ENCODE results near the gene LHFPL6. TPM values are rescaled to one million over a fixed set of nuclear protein-coding genes. Genes with fewer than 3 reads are reported as not detected.

The LHFPL6 gene
- total RNA-seq, 3 donors from 2014 or later (not counting 1 experiment from before 2014, with no cell fraction given): not detected

GRCh38 chr13:39306639-39307589 lies 296.1 kb downstream of the LHFPL6 start:
- intact Hi-C loops (cut with micrococcal nuclease): no loop called here

DNA sequence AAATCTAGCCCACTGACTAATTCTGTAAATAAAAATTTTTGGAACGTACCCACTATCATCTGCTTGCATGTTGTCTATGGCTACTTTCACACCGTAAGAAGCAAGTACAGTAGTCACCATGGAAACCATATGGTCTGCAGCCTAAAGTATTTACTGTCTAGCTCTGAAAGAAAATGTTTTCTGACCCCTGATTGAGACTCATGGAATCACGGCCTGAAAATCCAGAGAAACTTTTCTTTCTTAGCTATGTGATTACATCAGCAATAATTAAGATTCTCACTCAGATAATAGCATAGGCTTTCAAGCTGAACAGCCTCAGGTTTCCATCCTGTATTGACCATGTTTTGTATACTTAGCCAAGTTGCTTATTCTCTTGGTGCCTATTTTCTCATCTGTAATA lies 300.2 kb downstream of the LHFPL6 start:
- no peak for DNase-seq
- Histone ChIP-seq H3K27me3 (ENCODE audit: control insufficient read depth, insufficient read depth, low read length) (no peaks in the 10 kb centered on the region), H3K4me1 (ENCODE audit: control insufficient read depth, insufficient read depth, low read length) (no peaks in the 10 kb centered on the region), H3K27ac (ENCODE audit: low read length) (no peak overlapping the region), H3K36me3 (ENCODE audit: control insufficient read depth, insufficient read depth, low read length) (no peaks in the 10 kb centered on the region), H3K9me3 (ENCODE audit: control insufficient read depth, insufficient read depth, low read length) (no peaks in the 10 kb centered on the region), H3K4me3 (ENCODE audit: low read length) (no peak overlapping the region)
- intact Hi-C loops (cut with micrococcal nuclease): no loop called here
- Mint-ChIP-seq H3K36me3 (no peaks in the 10 kb centered on the region), H3K4me3 (no peak overlapping the region), H3K4me1 (no peaks in the 10 kb centered on the region), H3K9me3 (peaks cover 3% of the 10 kb centered on the region in 2 donors), H3K27me3 (ENCODE audit: low read depth in 2 of 2) (no peaks in the 10 kb centered on the region), H3K27ac (no peak overlapping the region)
- 94% methylated on average over 3 of the region's 3 CpGs for WGBS (ENCODE audit: insufficient coverage)
- no peak for TF ChIP-seq CTCF (IDR thresholded peaks at IDR 0.05)
- ATAC-seq: no peak

More at GRCh38 chr13:39306639-39307589, 296.1 kb downstream of the LHFPL6 start:
- ATAC-seq (no peak), DNase-seq (no peak)
- WGBS (ENCODE audit: insufficient coverage): 68% methylated on average over 15 of the region's 16 CpGs
- no peaks in the 10 kb centered on the region for H3K9me3 ChIP-seq (ENCODE audit: control insufficient read depth, insufficient read depth, low read length)
- Mint-ChIP-seq H3K4me3 (no peak overlapping the region), H3K27ac (no peak overlapping the region), H3K9me3 (peaks cover 0 to 3% of the 10 kb centered on the region in 2 donors), H3K27me3 (ENCODE audit: low read depth in 2 of 2) (no peaks in the 10 kb centered on the region), H3K4me1 (no peaks in the 10 kb centered on the region), H3K36me3 (no peaks in the 10 kb centered on the region)
- H3K36me3 ChIP-seq (ENCODE audit: control insufficient read depth, insufficient read depth, low read length): no peaks in the 10 kb centered on the region
- TF ChIP-seq CTCF (IDR thresholded peaks at IDR 0.05): no peak
- no peak overlapping the region for H3K27ac ChIP-seq (ENCODE audit: low read length)
- H3K4me1 ChIP-seq (ENCODE audit: control insufficient read depth, insufficient read depth, low read length): no peaks in the 10 kb centered on the region
- no peak overlapping the region for H3K4me3 ChIP-seq (ENCODE audit: low read length)
- no peaks in the 10 kb centered on the region for H3K27me3 ChIP-seq (ENCODE audit: control insufficient read depth, insufficient read depth, low read length)

DNA sequence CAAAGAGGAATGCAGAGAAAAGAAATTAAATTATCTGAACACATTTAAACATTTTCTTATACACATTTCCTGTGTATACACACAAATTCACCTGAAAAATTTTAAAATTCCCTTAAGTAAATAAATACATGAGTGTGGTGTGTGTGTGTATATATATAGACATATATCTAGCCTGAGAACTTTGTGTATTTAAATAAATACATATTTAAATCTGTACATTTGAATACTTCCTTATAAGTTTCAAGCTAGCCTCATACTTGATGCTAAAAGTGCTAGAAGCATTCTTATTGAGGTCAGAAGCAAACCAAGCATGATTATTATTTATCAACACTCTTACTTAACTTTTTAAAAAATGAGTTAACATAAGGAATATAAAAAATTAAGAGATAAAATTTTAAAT lies 304.0 kb downstream of the LHFPL6 start:
- no peak overlapping the region for H3K4me3 ChIP-seq (ENCODE audit: low read length)
- Mint-ChIP-seq H3K4me3 (no peak overlapping the region), H3K36me3 (no peaks in the 10 kb centered on the region), H3K9me3 (peaks cover 2 to 11% of the 10 kb centered on the region in 2 donors), H3K27ac (no peak overlapping the region), H3K27me3 (ENCODE audit: low read depth in 2 of 2) (no peaks in the 10 kb centered on the region), H3K4me1 (no peaks in the 10 kb centered on the region)
- peaks cover 9% of the 10 kb centered on the region for H3K9me3 ChIP-seq (ENCODE audit: control insufficient read depth, insufficient read depth, low read length)
- H3K27me3 ChIP-seq (ENCODE audit: control insufficient read depth, insufficient read depth, low read length): no peaks in the 10 kb centered on the region
- H3K4me1 ChIP-seq (ENCODE audit: control insufficient read depth, insufficient read depth, low read length): no peaks in the 10 kb centered on the region
- intact Hi-C loops (cut with micrococcal nuclease): no loop called here
- no peak overlapping the region for H3K27ac ChIP-seq (ENCODE audit: low read length)
- TF ChIP-seq CTCF (IDR thresholded peaks at IDR 0.05): no peak
- DNase-seq (no peak), ATAC-seq (no peak)
- H3K36me3 ChIP-seq (ENCODE audit: control insufficient read depth, insufficient read depth, low read length): no peaks in the 10 kb centered on the region

Measured in natural killer cell (primary cell).